K562 (cell line): ENCODE results near the gene TTC16. TPM values are rescaled to one million over a fixed set of nuclear protein-coding genes. Genes with fewer than 3 reads are reported as not detected.

Experiments
- ATAC-seq: fragments of 200-7000 bp; cut with Tn5 transposase; 3 replicates; pipeline ENCODE4 v1.9.1; 2020; ENCODE audit warnings: moderate library complexity
- BruUV-seq: library from RNA; stranded (reverse); fragments of 400-500 nt; replicated peaks from 2 replicates; lab custom pipeline; 2021; lab: Mats Ljungman, UMichigan
- CTCF ChIA-PET: fragments of 300-600 bp; formaldehyde crosslinking; extraction: SDS; loops from one replicate; lab custom pipeline; 2021; ENCODE audit warnings: low intra/inter-chr PET ratio; lab: Yijun Ruan, JAX
- POLR2A ChIA-PET: fragments of 300-600, 350-650 bp; sonication (Branson Sonifier 250); formaldehyde crosslinking; extraction: SDS; loops from one replicate; lab custom pipeline; 2021; ENCODE audit warnings: antibody characterized with exemption, inconsistent platforms; lab: Yijun Ruan, JAX
- DNase-seq, 4 experiments: peaks; one replicate each; pipeline versions ENCODE4 v3.0.0 to v3.0.0-alpha.2; 2011 to 2018; ENCODE audit warnings: low spot score in 3 of 4, mixed read lengths in 3 of 4; ENCODE audit errors: extremely low read depth in 1 of 4
- FAIRE-seq: peaks from 2 replicates; lab custom pipeline; 2011; peaks lifted over from hg19 to GRCh38; lab: Jason Lieb, UNC
- H2AFZ ChIP-seq: 2 replicates; pipeline ENCODE4 v1.6.0; 2011; ENCODE audit warnings: low read depth, low read length, control low read depth, inconsistent platforms
- H3K27ac ChIP-seq: fragments of 200-600 bp; 3 replicates; pipeline ENCODE4 v1.8.0; 2011; ENCODE audit warnings: low read depth, mild to moderate bottlenecking, control low read depth, inconsistent platforms, low read length, moderate library complexity, mixed read lengths; ENCODE audit errors: extremely low read depth
- H3K27me3 ChIP-seq, 2 experiments: fragments of 300-600 bp in 1 of 2; 2 replicates in 1 of 2; 3 replicates in 1 of 2; pipeline versions ENCODE4 v1.6.0 to v1.8.0; 2011; ENCODE audit warnings: inconsistent platforms in 2 of 2, low read length in 2 of 2, mild to moderate bottlenecking in 1 of 2, mixed read lengths in 1 of 2, moderate library complexity in 1 of 2; ENCODE audit not compliant: control insufficient read depth in 2 of 2, insufficient read depth in 2 of 2
- H3K36me3 ChIP-seq: fragments of 300-600 bp; 3 replicates; pipeline ENCODE4 v1.8.0; 2011; ENCODE audit warnings: mild to moderate bottlenecking, low read length, inconsistent platforms; ENCODE audit not compliant: control insufficient read depth, insufficient read depth
- H3K4me1 ChIP-seq, 2 experiments: fragments of 200-600 bp in 1 of 2; replicated peaks in 1 of 2; 2 replicates in 1 of 2; 3 replicates in 1 of 2; pipeline versions ENCODE4 v1.5.1 to v1.8.0; 2011; ENCODE audit warnings: inconsistent platforms in 2 of 2, low read length in 2 of 2, mild to moderate bottlenecking in 1 of 2, mixed read lengths in 1 of 2, moderate library complexity in 1 of 2; ENCODE audit not compliant: control insufficient read depth in 2 of 2, insufficient read depth in 2 of 2
- H3K4me2 ChIP-seq: 2 replicates; pipeline ENCODE4 v1.6.1; 2011; ENCODE audit warnings: low read length, control low read depth, inconsistent platforms, mixed read lengths; ENCODE audit not compliant: insufficient read depth
- H3K4me3 ChIP-seq: fragments of 200-600 bp; sonication (generic), shearing (Covaris generic); 2 replicates; pipeline ENCODE4 v1.5.1; 2016; ENCODE audit warnings: control low read depth, inconsistent platforms
- H3K79me2 ChIP-seq: fragments of 200-600 bp; 3 replicates; pipeline ENCODE4 v1.8.0; 2011; ENCODE audit warnings: low read length, inconsistent platforms; ENCODE audit not compliant: control insufficient read depth, insufficient read depth
- H3K9ac ChIP-seq, 2 experiments: 2 replicates each; pipeline versions ENCODE4 v1.6.0 to v1.6.1; 2011; ENCODE audit warnings: low read depth in 2 of 2, low read length in 2 of 2, control low read depth in 1 of 2, inconsistent platforms in 1 of 2, mild to moderate bottlenecking in 1 of 2, mixed read lengths in 1 of 2; ENCODE audit not compliant: insufficient read depth in 1 of 2
- H3K9me1 ChIP-seq: one replicate; pipeline ENCODE4 v1.6.0; 2011; ENCODE audit warnings: inconsistent platforms, mild to moderate bottlenecking, low read length, moderate library complexity; ENCODE audit not compliant: control insufficient read depth, insufficient read depth
- H3K9me3 ChIP-seq: replicated peaks from 2 replicates; pipeline ENCODE4 v1.5.1; 2011; ENCODE audit warnings: low read depth, low read length, inconsistent platforms; ENCODE audit not compliant: control insufficient read depth, insufficient read depth
- H4K20me1 ChIP-seq: replicated peaks from 2 replicates; pipeline ENCODE4 v1.6.1; 2011; ENCODE audit warnings: low read length, inconsistent platforms, mixed read lengths; ENCODE audit not compliant: control insufficient read depth, insufficient read depth
- BCL6 ChIP-seq: fragments of 250-450 bp; sonication (Bioruptor Pico); IDR thresholded peaks from 2 replicates; pipeline ENCODE4 v1.4.0; 2020
- C11orf30 ChIP-seq: fragments of 450-650 bp; IDR thresholded peaks from 2 replicates; pipeline ENCODE4 v1.6.1; 2016; ENCODE audit warnings: low read depth, mild to moderate bottlenecking
- CBFB ChIP-seq: sonication (generic); formaldehyde crosslinking; IDR thresholded peaks from 2 replicates; pipeline ENCODE4 v1.4.0; 2020; ENCODE audit warnings: mild to moderate bottlenecking, missing genetic modification reagents
- FOXA1 ChIP-seq: fragments of 450-650 bp; IDR thresholded peaks from 2 replicates; pipeline ENCODE4 v1.6.1; 2016; ENCODE audit warnings: mild to moderate bottlenecking, borderline replicate concordance
- FOXM1 ChIP-seq, 2 experiments: fragments of 450-650 bp in 1 of 2; sonication (generic) in 1 of 2; formaldehyde crosslinking in 1 of 2; IDR thresholded peaks; 2 replicates each; pipeline versions ENCODE4 v1.6.1 to v1.9.0; 2017 to 2022; ENCODE audit warnings: low read depth in 2 of 2, mild to moderate bottlenecking in 2 of 2, missing genetic modification reagents in 1 of 2, moderate library complexity in 1 of 2
- MAFF ChIP-seq: IDR thresholded peaks from 2 replicates; pipeline ENCODE4 v1.6.1; 2012; ENCODE audit warnings: low read length, improper control_type of control experiment
- PHTF2 ChIP-seq: fragments of 250-450 bp; sonication (Bioruptor Pico); IDR thresholded peaks from 2 replicates; pipeline ENCODE4 v1.5.0; 2021; ENCODE audit warnings: mild to moderate bottlenecking
- ZNF263 ChIP-seq: sonication (generic); formaldehyde crosslinking; IDR thresholded peaks from 2 replicates; pipeline ENCODE4 v1.8.0; 2022; ENCODE audit warnings: mild to moderate bottlenecking, missing genetic modification reagents, borderline replicate concordance
- ZNF316 ChIP-seq: fragments of 450-650 bp; IDR thresholded peaks from 2 replicates; pipeline ENCODE4 v1.6.1; 2016
- ZNF780A ChIP-seq: fragments of 250-450 bp; sonication (Bioruptor Pico); IDR thresholded peaks from 2 replicates; pipeline ENCODE4 v1.5.0; 2021; ENCODE audit warnings: mild to moderate bottlenecking
- WGBS: fragments of 100-300 bp; shearing (Covaris generic); methylation state at CpG from one replicate; pipeline ENCODE4 v1.1.6; 2016; ENCODE audit warnings: low coverage, mixed read lengths; ENCODE audit not compliant: insufficient coverage; ENCODE audit errors: missing lambda C conversion rate; 5-methylcytosine and 5-hydroxymethylcytosine counted together
- in situ Hi-C: fragments of 300-500 bp; cut with MboI; formaldehyde crosslinking; loops from 4 replicates; pipeline ENCODE4 v1.15.0; 2018; ENCODE audit warnings: inconsistent platforms, mixed read lengths
- intact Hi-C: fragments of 100-400 bp; cut with micrococcal nuclease; formaldehyde crosslinking; loops from 2 replicates; pipeline ENCODE4 v1.14.2; 2022
- polyA plus RNA-seq, 8 experiments: library from polyadenylated mRNA; depleted of rRNA in 4 of 8; stranded (reverse) in 5 of 8; unstranded in 3 of 8; fragments of >200 nt; fragmentation: Nextera tagmentation in 2 of 8; fragmentation: Illumina TruSeq in 1 of 8; extraction: Ambion mirVana in 2 of 8; extraction: Trizol in 1 of 8; gene quantifications; 2 replicates each; pipeline versions ENCODE4 v1.2.1 to v1.2.3, GENCODE V29; 2011 to 2014; ENCODE audit warnings: inconsistent platforms in 1 of 8, missing spikeins in 1 of 8
- total RNA-seq, 7 experiments: library from RNA; depleted of rRNA in 6 of 7; stranded (reverse); fragments of >200 nt in 6 of 7; fragmentation: Illumina TruSeq in 2 of 7; extraction: Trizol in 2 of 7; gene quantifications; 2 replicates each; pipeline versions ENCODE4 v1.2.1 to v1.2.3, GENCODE V29; 2011 to 2021; ENCODE audit warnings: low replicate concordance in 1 of 7
- TF ChIP-seq, protein P1 (sequence below): fragments of 250-450 bp; sonication (Bioruptor Pico); IDR thresholded peaks from 2 replicates; pipeline ENCODE4 v1.5.0; 2020; ENCODE audit warnings: mild to moderate bottlenecking, borderline replicate concordance
- TF ChIP-seq, protein P2 (sequence below): sonication (generic); formaldehyde crosslinking; IDR thresholded peaks from 2 replicates; pipeline ENCODE4 v1.8.0; 2023; ENCODE audit warnings: missing genetic modification reagents, mild to moderate bottlenecking, borderline replicate concordance
- TF ChIP-seq, protein P3 (sequence below): fragments of 450-650 bp; IDR thresholded peaks from 2 replicates; pipeline ENCODE4 v1.6.1; 2017; ENCODE audit warnings: mild to moderate bottlenecking, moderate library complexity

TTC16 gene
- total and polyA plus RNA-seq, 9 of the 15 experiments (the other 6 are each of a cell fraction or from before 2014, with no cell fraction given), result 0.11 TPM; not detected in 8

DNA sequence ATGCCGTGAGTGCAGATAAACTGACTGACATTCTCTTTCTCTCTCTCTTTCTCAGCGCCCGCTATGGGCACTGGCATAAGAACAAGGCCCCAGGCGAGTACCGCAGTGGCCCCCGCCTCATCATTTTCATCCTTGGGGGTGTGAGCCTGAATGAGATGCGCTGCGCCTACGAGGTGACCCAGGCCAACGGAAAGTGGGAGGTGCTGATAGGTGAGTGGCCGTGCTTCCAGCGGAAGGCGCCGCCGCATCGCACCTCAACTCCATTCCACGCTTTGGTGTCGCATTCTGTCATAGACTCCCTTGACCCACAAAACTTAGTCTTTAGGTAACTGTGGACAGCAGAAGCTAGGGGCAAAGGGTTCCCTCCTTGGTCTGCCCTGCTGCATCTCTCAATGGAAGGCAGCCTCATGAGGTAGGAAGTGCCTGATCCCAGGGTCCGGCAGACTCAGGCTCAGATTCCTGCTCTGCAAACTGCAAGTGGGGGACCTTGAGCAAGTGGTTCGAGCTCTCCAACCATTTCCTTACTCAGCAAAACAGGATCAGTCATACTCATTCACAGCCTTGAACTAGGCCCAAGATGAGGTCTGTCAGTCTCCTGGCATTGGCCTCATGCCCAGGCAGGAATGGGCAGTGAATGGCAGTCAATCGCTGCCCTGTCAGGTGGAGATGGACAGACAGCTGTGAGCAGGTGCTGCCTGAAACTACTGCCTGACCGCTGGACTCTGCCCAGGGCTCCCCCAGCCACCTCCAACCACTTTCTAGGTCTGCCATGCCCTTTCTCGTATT, 33.3 kb upstream of the TTC16 start:
- Histone ChIP-seq H3K36me3 (peaks cover 34% of the 10 kb centered on the region; the same call in 2 of the 3 replicates), H3K4me1 (no peaks in the 10 kb centered on the region; a peak in 1 of 5 replicates), H3K9me1 (no peaks in the 10 kb centered on the region), H3K79me2 (no peaks in the 10 kb centered on the region), H3K27me3 (no peaks in the 10 kb centered on the region), H2AFZ (no peak overlapping the region), H4K20me1 (no peaks in the 10 kb centered on the region), H3K9ac (peak overlapping the region in 1 of 2 experiments; percentile 65; a peak in 1 of 4 replicates), H3K9me3 (no peaks in the 10 kb centered on the region), H3K27ac (no peak overlapping the region), H3K4me3 (no peak overlapping the region), H3K4me2 (no peak overlapping the region)
- ChIA-PET POLR2A (interaction anchor here (0.8 to 2.3 kb wide), 3 partner anchors 11 to 62 kb away, joined by 3 to 6 read pairs (median 3); no protein-coding TSS in a partner anchor), CTCF (no interaction called here)
- intact Hi-C loops (no loop called here), in situ Hi-C loops (no loop called here)
- ATAC-seq (no peak), FAIRE-seq (no peak), DNase-seq (no peak)
- WGBS, result 82% methylated on average over 22 of the region's 23 CpGs
- BruUV-seq, result no TSS peak
- TF ChIP-seq FOXA1, result no peak
- no peak for TF ChIP-seq CBFB
- TF ChIP-seq, protein P1, sequence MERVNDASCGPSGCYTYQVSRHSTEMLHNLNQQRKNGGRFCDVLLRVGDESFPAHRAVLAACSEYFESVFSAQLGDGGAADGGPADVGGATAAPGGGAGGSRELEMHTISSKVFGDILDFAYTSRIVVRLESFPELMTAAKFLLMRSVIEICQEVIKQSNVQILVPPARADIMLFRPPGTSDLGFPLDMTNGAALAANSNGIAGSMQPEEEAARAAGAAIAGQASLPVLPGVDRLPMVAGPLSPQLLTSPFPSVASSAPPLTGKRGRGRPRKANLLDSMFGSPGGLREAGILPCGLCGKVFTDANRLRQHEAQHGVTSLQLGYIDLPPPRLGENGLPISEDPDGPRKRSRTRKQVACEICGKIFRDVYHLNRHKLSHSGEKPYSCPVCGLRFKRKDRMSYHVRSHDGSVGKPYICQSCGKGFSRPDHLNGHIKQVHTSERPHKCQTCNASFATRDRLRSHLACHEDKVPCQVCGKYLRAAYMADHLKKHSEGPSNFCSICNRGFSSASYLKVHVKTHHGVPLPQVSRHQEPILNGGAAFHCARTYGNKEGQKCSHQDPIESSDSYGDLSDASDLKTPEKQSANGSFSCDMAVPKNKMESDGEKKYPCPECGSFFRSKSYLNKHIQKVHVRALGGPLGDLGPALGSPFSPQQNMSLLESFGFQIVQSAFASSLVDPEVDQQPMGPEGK, result no peak
- TF ChIP-seq FOXM1 (IDR thresholded peaks at IDR 0.05; ENCODE audit: low read depth), result no peak
- no peak for TF ChIP-seq FOXM1 (CRISPR knock-in tag; IDR thresholded peaks at IDR 0.05; ENCODE audit: low read depth)
- peak; percentile 59 for TF ChIP-seq ZNF316
- TF ChIP-seq C11orf30, result peak; percentile 57; the same call in 1 of the 2 replicates
- TF ChIP-seq BCL6 (CRISPR knock-in tag), result no peak
- TF ChIP-seq PHTF2 (CRISPR knock-in tag), result no peak
- no peak for TF ChIP-seq ZNF780A (CRISPR knock-in tag)
- TF ChIP-seq, protein P2, sequence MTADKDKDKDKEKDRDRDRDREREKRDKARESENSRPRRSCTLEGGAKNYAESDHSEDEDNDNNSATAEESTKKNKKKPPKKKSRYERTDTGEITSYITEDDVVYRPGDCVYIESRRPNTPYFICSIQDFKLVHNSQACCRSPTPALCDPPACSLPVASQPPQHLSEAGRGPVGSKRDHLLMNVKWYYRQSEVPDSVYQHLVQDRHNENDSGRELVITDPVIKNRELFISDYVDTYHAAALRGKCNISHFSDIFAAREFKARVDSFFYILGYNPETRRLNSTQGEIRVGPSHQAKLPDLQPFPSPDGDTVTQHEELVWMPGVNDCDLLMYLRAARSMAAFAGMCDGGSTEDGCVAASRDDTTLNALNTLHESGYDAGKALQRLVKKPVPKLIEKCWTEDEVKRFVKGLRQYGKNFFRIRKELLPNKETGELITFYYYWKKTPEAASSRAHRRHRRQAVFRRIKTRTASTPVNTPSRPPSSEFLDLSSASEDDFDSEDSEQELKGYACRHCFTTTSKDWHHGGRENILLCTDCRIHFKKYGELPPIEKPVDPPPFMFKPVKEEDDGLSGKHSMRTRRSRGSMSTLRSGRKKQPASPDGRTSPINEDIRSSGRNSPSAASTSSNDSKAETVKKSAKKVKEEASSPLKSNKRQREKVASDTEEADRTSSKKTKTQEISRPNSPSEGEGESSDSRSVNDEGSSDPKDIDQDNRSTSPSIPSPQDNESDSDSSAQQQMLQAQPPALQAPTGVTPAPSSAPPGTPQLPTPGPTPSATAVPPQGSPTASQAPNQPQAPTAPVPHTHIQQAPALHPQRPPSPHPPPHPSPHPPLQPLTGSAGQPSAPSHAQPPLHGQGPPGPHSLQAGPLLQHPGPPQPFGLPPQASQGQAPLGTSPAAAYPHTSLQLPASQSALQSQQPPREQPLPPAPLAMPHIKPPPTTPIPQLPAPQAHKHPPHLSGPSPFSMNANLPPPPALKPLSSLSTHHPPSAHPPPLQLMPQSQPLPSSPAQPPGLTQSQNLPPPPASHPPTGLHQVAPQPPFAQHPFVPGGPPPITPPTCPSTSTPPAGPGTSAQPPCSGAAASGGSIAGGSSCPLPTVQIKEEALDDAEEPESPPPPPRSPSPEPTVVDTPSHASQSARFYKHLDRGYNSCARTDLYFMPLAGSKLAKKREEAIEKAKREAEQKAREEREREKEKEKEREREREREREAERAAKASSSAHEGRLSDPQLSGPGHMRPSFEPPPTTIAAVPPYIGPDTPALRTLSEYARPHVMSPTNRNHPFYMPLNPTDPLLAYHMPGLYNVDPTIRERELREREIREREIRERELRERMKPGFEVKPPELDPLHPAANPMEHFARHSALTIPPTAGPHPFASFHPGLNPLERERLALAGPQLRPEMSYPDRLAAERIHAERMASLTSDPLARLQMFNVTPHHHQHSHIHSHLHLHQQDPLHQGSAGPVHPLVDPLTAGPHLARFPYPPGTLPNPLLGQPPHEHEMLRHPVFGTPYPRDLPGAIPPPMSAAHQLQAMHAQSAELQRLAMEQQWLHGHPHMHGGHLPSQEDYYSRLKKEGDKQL (CRISPR knock-in tag), result no peak
- peak; percentile 8; the same call in 1 of the 2 replicates for TF ChIP-seq MAFF
- TF ChIP-seq, protein P3, sequence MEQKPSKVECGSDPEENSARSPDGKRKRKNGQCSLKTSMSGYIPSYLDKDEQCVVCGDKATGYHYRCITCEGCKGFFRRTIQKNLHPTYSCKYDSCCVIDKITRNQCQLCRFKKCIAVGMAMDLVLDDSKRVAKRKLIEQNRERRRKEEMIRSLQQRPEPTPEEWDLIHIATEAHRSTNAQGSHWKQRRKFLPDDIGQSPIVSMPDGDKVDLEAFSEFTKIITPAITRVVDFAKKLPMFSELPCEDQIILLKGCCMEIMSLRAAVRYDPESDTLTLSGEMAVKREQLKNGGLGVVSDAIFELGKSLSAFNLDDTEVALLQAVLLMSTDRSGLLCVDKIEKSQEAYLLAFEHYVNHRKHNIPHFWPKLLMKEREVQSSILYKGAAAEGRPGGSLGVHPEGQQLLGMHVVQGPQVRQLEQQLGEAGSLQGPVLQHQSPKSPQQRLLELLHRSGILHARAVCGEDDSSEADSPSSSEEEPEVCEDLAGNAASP, result no peak
- 0 out of 2 replicates have a peak, but pooled peaks have one; percentile 13 for TF ChIP-seq ZNF263
